ENCODE measurements around the gene TOX3. TPM values are rescaled to one million over a fixed set of nuclear protein-coding genes. Genes with fewer than 3 reads are reported as not detected.

The TOX3 gene
- total and polyA plus RNA-seq, 11 donors, result 0.17 TPM; not detected in 10

- H3K4me1 ChIP-seq, result no peaks in the 10 kb centered on the region
- no peak for ATAC-seq
- H3K36me3 ChIP-seq, result no peaks in the 10 kb centered on the region
- no peak overlapping the region for H3K27ac ChIP-seq
- peaks cover 0 to 1% (median 0%) of the 10 kb centered on the region in 12 donors for H3K9me3 ChIP-seq
- TF ChIP-seq POLR2A (IDR thresholded peaks at IDR 0.05) (no peak), CTCF (IDR thresholded peaks at IDR 0.05) (no peak)
- no peak for DNase-seq
- 80 to 90% (median 82%) methylated on average over 6 of the region's 6 CpGs for WGBS, 4 donors
- intact Hi-C loops (cut with DNase I), result loop anchor here in 1 of 10 donors (10.0 kb wide), 1 partner anchor 57 kb away; no protein-coding TSS in a partner anchor
- H3K4me3 ChIP-seq, result no peak overlapping the region
- peaks cover 0 to 5% (median 0%) of the 10 kb centered on the region in 9 donors for H3K27me3 ChIP-seq
Measured at GRCh38 chr16:52521570-52521969, 25.4 kb downstream of the TOX3 start.

- TF ChIP-seq CTCF (IDR thresholded peaks at IDR 0.05), result no peak
- no peak for TF ChIP-seq POLR2A (IDR thresholded peaks at IDR 0.05)
- Histone ChIP-seq H3K27me3 (no peaks in the 10 kb centered on the region), H3K9me3 (no peaks in the 10 kb centered on the region), H3K27ac (no peak overlapping the region), H3K4me3 (no peak overlapping the region), H3K36me3 (no peaks in the 10 kb centered on the region), H3K4me1 (no peaks in the 10 kb centered on the region)
- no peak for DNase-seq
- WGBS, 4 donors, result 62 to 74% (median 68%) methylated on average over 5 of the region's 5 CpGs
- no peak for ATAC-seq
- intact Hi-C loops (cut with DNase I), result no loop called here
Measured at GRCh38 chr16:52518884-52519283, 28.1 kb downstream of the TOX3 start.

GRCh38 chr16:52515068-52515671 lies 31.8 kb downstream of the TOX3 start:
- ATAC-seq, result no peak
- TF ChIP-seq POLR2A (IDR thresholded peaks at IDR 0.05) (no peak), CTCF (IDR thresholded peaks at IDR 0.05) (no peak)
- no peak for DNase-seq
- Histone ChIP-seq H3K27ac (no peak overlapping the region), H3K4me3 (no peak overlapping the region), H3K9me3 (no peaks in the 10 kb centered on the region), H3K4me1 (no peaks in the 10 kb centered on the region), H3K36me3 (no peaks in the 10 kb centered on the region), H3K27me3 (no peaks in the 10 kb centered on the region)
- WGBS, 4 donors, result 54 to 73% (median 61%) methylated on average over 4 of the region's 4 CpGs
- intact Hi-C loops (cut with DNase I), result no loop called here

GRCh38 chr16:52512297-52512987 lies 34.5 kb downstream of the TOX3 start:
- Histone ChIP-seq H3K36me3 (no peaks in the 10 kb centered on the region), H3K9me3 (no peaks in the 10 kb centered on the region), H3K4me3 (no peak overlapping the region), H3K27me3 (no peaks in the 10 kb centered on the region), H3K4me1 (no peaks in the 10 kb centered on the region), H3K27ac (no peak overlapping the region)
- ATAC-seq (no peak), DNase-seq (no peak)
- no peak for TF ChIP-seq POLR2A (IDR thresholded peaks at IDR 0.05)
- TF ChIP-seq CTCF (IDR thresholded peaks at IDR 0.05), result no peak
- WGBS, 4 donors, result 84 to 90% (median 89%) methylated on average over 4 of the region's 4 CpGs
- intact Hi-C loops (cut with DNase I), result no loop called here

All from heart left ventricle (tissue), 16 donors.